ENCODE data around the gene ST3GAL3. TPM values are rescaled to one million over a fixed set of nuclear protein-coding genes. Genes with fewer than 3 reads are reported as not detected.

The ST3GAL3 gene
- total RNA-seq, 4 donors from 2014 or later, result 4.1 to 47.2 (median 19.0) TPM

- DNase-seq, result no peak
- no peak for TF ChIP-seq CTCF (IDR thresholded peaks at IDR 0.05)
- TF ChIP-seq POLR2A (IDR thresholded peaks at IDR 0.05), result no peak
- Histone ChIP-seq H3K9me3 (no peaks in the 10 kb centered on the region), H3K27ac (no peak overlapping the region), H3K36me3 (no peaks in the 10 kb centered on the region), H3K4me1 (no peaks in the 10 kb centered on the region), H3K27me3 (no peaks in the 10 kb centered on the region), H3K4me3 (no peak overlapping the region)
- intact Hi-C loops (cut with DNase I; ENCODE audit: low total_unique reads), result no loop called here
Measured at GRCh38 chr1:43904660-43905551, 197.6 kb downstream of the ST3GAL3 start.

DNA sequence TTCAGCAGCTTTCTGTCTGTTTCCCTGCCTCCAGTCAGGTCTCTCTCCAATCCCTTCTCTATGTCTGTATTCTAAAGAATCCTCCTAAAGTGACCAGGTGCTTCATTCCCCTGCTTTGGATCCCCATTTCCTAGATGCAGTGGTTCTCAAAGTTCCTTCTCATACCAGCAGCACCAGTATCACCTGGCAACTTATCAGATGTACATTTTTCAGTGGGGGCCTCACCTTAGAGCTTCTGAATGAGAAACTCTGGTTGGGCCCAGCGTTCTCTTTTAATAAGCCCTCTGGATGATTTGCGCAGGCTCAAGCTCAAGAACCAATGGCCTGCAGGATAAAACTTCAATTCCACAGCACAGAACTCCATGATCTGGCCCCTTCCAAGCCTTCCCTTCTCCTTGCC is 200.9 kb downstream of the ST3GAL3 start:
- no peak for DNase-seq
- Histone ChIP-seq H3K27ac (no peak overlapping the region), H3K4me1 (no peaks in the 10 kb centered on the region), H3K27me3 (no peaks in the 10 kb centered on the region), H3K36me3 (no peaks in the 10 kb centered on the region), H3K4me3 (no peak overlapping the region), H3K9me3 (no peaks in the 10 kb centered on the region)
- TF ChIP-seq POLR2A (IDR thresholded peaks at IDR 0.05) (no peak), CTCF (IDR thresholded peaks at IDR 0.05) (no peak)
- intact Hi-C loops (cut with DNase I; ENCODE audit: low total_unique reads), result no loop called here

- DNase-seq, result no peak
- no peak overlapping the region for H3K27ac ChIP-seq
- no peaks in the 10 kb centered on the region for H3K36me3 ChIP-seq
- no peaks in the 10 kb centered on the region for H3K27me3 ChIP-seq
- H3K4me3 ChIP-seq, result no peak overlapping the region
- intact Hi-C loops (cut with DNase I; ENCODE audit: low total_unique reads), result no loop called here
- no peaks in the 10 kb centered on the region for H3K9me3 ChIP-seq
- H3K4me1 ChIP-seq, result no peaks in the 10 kb centered on the region
- no peak for TF ChIP-seq POLR2A (IDR thresholded peaks at IDR 0.05)
- no peak for TF ChIP-seq CTCF (IDR thresholded peaks at IDR 0.05)
Measured at GRCh38 chr1:43908858-43909257, 201.5 kb downstream of the ST3GAL3 start.

DNA sequence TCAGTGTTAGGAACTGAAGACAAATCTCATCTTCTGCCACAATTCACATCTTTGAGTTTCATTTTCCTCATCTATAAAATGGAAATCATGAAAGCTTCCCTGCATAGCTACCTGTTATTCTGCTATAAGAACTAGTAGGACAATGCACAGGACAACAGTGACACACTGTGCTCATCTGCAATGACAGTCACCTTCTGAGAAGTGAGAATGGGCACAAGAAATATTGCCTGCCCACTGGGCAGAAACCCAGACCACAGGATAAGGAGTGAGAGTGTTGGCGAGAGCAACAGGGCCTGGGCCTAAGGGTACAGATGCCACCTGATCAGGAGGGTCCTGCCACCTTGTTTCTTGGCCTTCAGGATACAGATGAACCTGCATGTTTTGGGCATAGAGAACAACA is 203.0 kb downstream of the ST3GAL3 start:
- Histone ChIP-seq H3K4me1 (no peaks in the 10 kb centered on the region), H3K36me3 (no peaks in the 10 kb centered on the region), H3K27ac (no peak overlapping the region), H3K9me3 (no peaks in the 10 kb centered on the region), H3K4me3 (no peak overlapping the region), H3K27me3 (no peaks in the 10 kb centered on the region)
- intact Hi-C loops (cut with DNase I; ENCODE audit: low total_unique reads), result no loop called here
- no peak for TF ChIP-seq POLR2A (IDR thresholded peaks at IDR 0.05)
- no peak for TF ChIP-seq CTCF (IDR thresholded peaks at IDR 0.05)
- DNase-seq, result no peak

DNA sequence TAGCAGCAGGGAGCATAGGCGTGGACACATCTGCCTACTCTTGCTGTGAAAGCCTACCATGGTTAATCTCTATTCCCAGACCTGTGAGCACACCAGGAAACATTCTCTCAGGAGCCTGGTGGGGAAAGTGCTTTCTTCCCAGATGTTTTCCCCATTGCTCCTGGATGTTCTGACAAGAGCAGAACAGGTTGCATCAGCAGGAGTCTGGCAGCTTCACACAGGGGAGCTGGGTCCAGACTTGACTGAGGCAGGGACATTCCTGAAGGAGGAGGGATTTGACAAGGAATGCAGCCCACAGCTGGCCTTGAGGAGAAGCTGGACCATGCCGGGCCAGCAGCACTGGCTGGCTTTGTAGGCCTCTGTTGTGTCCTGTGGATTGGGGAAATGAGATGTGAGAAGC is 205.3 kb downstream of the ST3GAL3 start:
- Histone ChIP-seq H3K36me3 (no peaks in the 10 kb centered on the region), H3K27ac (no peak overlapping the region), H3K4me1 (no peaks in the 10 kb centered on the region), H3K27me3 (no peaks in the 10 kb centered on the region), H3K9me3 (no peaks in the 10 kb centered on the region), H3K4me3 (no peak overlapping the region)
- intact Hi-C loops (cut with DNase I; ENCODE audit: low total_unique reads), result no loop called here
- TF ChIP-seq CTCF (IDR thresholded peaks at IDR 0.05), result no peak
- TF ChIP-seq POLR2A (IDR thresholded peaks at IDR 0.05), result no peak
- DNase-seq, result peak; percentile 34 to 49

Measured in uterus (tissue), 4 donors.